Measurements from ENCODE around the gene PPP1R10. TPM values are rescaled to one million over a fixed set of nuclear protein-coding genes. Genes with fewer than 3 reads are reported as not detected.

PPP1R10 gene
- total and polyA plus RNA-seq, 2 of the 13 experiments (the other 11 are each of a cell fraction or from before 2014, with no cell fraction given), result 26.3 to 38.4 TPM

- no peak for TF ChIP-seq ZNF816 (CRISPR knock-in tag; IDR thresholded peaks at IDR 0.05; ENCODE audit: borderline replicate concordance)
- peak; percentile 15; the same call in 1 of the 2 replicates for TF ChIP-seq IKZF5 (CRISPR knock-in tag; IDR thresholded peaks at IDR 0.05)
These were observed 859 bp downstream of the PPP1R10 start (continued) for GRCh38 chr6:30615958-30616810.

- DNase-seq (ENCODE audit: low spot score) (peak; percentile 83), FAIRE-seq (no peak), ATAC-seq (no peak)
- peak overlapping the region; percentile 88 for H3K4me2 ChIP-seq (ENCODE audit: low read depth, low read length)
- H3K36me3 ChIP-seq (replicated peaks in 1 of 2; ENCODE audit: control insufficient read depth in 1 of 2, insufficient read depth in 2 of 2, low read length in 2 of 2), result peaks cover 2 to 12% of the 10 kb centered on the region in 2 experiments
- intact Hi-C loops (cut with micrococcal nuclease; ENCODE audit: unreplicated experiment), result loop anchor here (5.0 kb wide), 1 partner anchor 42 kb away; no protein-coding TSS in a partner anchor
- POLR2A ChIA-PET, result interaction anchor here (0.6 to 4.8 kb wide), 46 partner anchors 10 to 1207 kb away, joined by 3 to 172 read pairs (median 4); partner anchors contain the start of genes ABCF1, ATAT1, C6orf136 and DHX16
- peaks cover 35% of the 10 kb centered on the region for H3K4me1 ChIP-seq (ENCODE audit: insufficient read depth, low read length)
- no peaks in the 10 kb centered on the region; a peak in 1 of 5 replicates for H3K27me3 ChIP-seq (ENCODE audit: control insufficient read depth in 1 of 2, insufficient read depth in 2 of 2, low read length in 2 of 2)
- CTCF ChIA-PET (ENCODE audit: low intra/inter-chr PET ratio, low total read pairs), result no interaction called here
- no peaks in the 10 kb centered on the region for H3K9me3 ChIP-seq (ENCODE audit: low read length)
- no peak overlapping the region for H2AFZ ChIP-seq (ENCODE audit: low read length)
- peaks cover 12% of the 10 kb centered on the region for H4K20me1 ChIP-seq (ENCODE audit: insufficient read depth, low read length)
- peak overlapping the region; percentile 74 to 97 (median 87) for H3K4me3 ChIP-seq (replicated peaks in 1 of 3; ENCODE audit: insufficient read depth in 1 of 3, low read depth in 2 of 3, low read length in 3 of 3)
- peak overlapping the region; percentile 100 for H3K9ac ChIP-seq (ENCODE audit: insufficient read depth, low read depth, low read length)
- WGBS (ENCODE audit: low lambda C conversion rate), result under 1% methylated on average over 10 of the region's 10 CpGs
- peaks cover 44% of the 10 kb centered on the region for H3K79me2 ChIP-seq (ENCODE audit: insufficient read depth, low read length)
- in situ Hi-C loops (cut with HindIII; ENCODE audit: extremely low pct_ligation_motif_present, low pct_unique_long_range_greater_than_20kb), result no loop called here
- TSS peak; percentile 64 for BruUV-seq (replicated peaks)
- peak overlapping the region; percentile 98 for H3K27ac ChIP-seq (ENCODE audit: extremely low read length, insufficient read depth, low read length)
- peak; percentile 65 for TF ChIP-seq CBX1 (IDR thresholded peaks at IDR 0.05; ENCODE audit: low read depth)
- peak; percentile 11; the same call in 1 of the 2 replicates for TF ChIP-seq SP4 (CRISPR knock-in tag; IDR thresholded peaks at IDR 0.05)
- peak; percentile 46 for TF ChIP-seq PATZ1 (CRISPR knock-in tag; IDR thresholded peaks at IDR 0.05)
- 0 out of 2 replicates have a peak, but pooled peaks have one; percentile 12 for TF ChIP-seq AHR (CRISPR knock-in tag; IDR thresholded peaks at IDR 0.05)
- 0 out of 2 replicates have a peak, but pooled peaks have one; percentile 42 for TF ChIP-seq EEA1 (CRISPR knock-in tag; IDR thresholded peaks at IDR 0.05; ENCODE audit: borderline replicate concordance)
- peak; percentile 42; the same call in 1 of the 2 replicates for TF ChIP-seq ZNF790 (CRISPR knock-in tag; IDR thresholded peaks at IDR 0.05; ENCODE audit: borderline replicate concordance)
- TF ChIP-seq YY1 (IDR thresholded peaks at IDR 0.05; ENCODE audit: insufficient read depth, insufficient replicate concordance, low read depth, low read length), result peak; percentile 55
- TF ChIP-seq TBL1XR1 (IDR thresholded peaks at IDR 0.05; ENCODE audit: borderline replicate concordance, low read length, partially characterized antibody), result peak; percentile 35
- peak; percentile 81; the same call in 1 of the 2 replicates for TF ChIP-seq KLF6 (CRISPR knock-in tag; IDR thresholded peaks at IDR 0.05)
- no peak; the same call in 1 of the 2 replicates for TF ChIP-seq HIVEP1 (CRISPR knock-in tag; IDR thresholded peaks at IDR 0.05)
- peak; percentile 76 for TF ChIP-seq MIER3 (CRISPR knock-in tag; IDR thresholded peaks at IDR 0.05; ENCODE audit: borderline replicate concordance)
- TF ChIP-seq KLF16 (CRISPR knock-in tag; IDR thresholded peaks at IDR 0.05), result peak in 1 of 2 experiments; percentile 70; a peak in 2 of 4 replicates
- 0 out of 2 replicates have a peak, but pooled peaks have one; percentile 9 for TF ChIP-seq ZNF670 (CRISPR knock-in tag; IDR thresholded peaks at IDR 0.05; ENCODE audit: borderline replicate concordance)
- TF ChIP-seq KAT8 (CRISPR knock-in tag; IDR thresholded peaks at IDR 0.05), result peak; percentile 64
- no peak for TF ChIP-seq ZNF24 (IDR thresholded peaks at IDR 0.05)
These were observed 1.7 kb downstream of the PPP1R10 start for GRCh38 chr6:30615219-30615957.
